ENCODE measurements around the gene PJA2.

DNA sequence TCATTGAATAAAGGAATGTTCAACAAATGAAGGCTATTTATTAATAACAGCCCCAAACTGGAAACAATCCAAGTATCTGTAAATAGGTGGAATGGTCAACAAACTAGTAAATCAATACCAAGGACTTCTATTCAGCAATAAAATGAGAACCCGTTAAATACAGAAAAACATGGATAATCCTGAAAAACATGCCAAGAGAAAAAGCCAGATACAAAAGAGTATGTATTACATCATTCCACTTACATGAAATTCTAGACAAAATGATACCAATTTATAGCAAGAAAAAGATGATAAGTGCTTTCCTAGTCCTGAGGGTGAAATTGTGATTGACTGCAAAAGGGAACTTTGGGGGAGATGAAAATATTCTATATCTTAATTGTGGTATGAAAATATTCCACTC lies 3.1 kb downstream of the PJA2 start:
- TF ChIP-seq, protein P1, sequence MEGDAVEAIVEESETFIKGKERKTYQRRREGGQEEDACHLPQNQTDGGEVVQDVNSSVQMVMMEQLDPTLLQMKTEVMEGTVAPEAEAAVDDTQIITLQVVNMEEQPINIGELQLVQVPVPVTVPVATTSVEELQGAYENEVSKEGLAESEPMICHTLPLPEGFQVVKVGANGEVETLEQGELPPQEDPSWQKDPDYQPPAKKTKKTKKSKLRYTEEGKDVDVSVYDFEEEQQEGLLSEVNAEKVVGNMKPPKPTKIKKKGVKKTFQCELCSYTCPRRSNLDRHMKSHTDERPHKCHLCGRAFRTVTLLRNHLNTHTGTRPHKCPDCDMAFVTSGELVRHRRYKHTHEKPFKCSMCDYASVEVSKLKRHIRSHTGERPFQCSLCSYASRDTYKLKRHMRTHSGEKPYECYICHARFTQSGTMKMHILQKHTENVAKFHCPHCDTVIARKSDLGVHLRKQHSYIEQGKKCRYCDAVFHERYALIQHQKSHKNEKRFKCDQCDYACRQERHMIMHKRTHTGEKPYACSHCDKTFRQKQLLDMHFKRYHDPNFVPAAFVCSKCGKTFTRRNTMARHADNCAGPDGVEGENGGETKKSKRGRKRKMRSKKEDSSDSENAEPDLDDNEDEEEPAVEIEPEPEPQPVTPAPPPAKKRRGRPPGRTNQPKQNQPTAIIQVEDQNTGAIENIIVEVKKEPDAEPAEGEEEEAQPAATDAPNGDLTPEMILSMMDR (conservative IDR thresholded peaks at IDR 0.05; ENCODE audit: low read length), result no peak
- no peak for TF ChIP-seq EZH2phosphoT487 (IDR thresholded peaks at IDR 0.05; ENCODE audit: borderline replicate concordance, low read depth, low read length)

Data from OCI-LY7 (cell line).